GM21717 (cell line): ENCODE measurements around the gene AQP2.

Experiments used
- ATAC-seq: cut with Tn5 transposase; IDR thresholded peaks from one replicate; pipeline ENCODE4 v1.9.1; 2021; ENCODE audit warnings: mild to moderate bottlenecking, moderate library complexity; ENCODE audit not compliant: unreplicated experiment

AQP2 gene

DNA sequence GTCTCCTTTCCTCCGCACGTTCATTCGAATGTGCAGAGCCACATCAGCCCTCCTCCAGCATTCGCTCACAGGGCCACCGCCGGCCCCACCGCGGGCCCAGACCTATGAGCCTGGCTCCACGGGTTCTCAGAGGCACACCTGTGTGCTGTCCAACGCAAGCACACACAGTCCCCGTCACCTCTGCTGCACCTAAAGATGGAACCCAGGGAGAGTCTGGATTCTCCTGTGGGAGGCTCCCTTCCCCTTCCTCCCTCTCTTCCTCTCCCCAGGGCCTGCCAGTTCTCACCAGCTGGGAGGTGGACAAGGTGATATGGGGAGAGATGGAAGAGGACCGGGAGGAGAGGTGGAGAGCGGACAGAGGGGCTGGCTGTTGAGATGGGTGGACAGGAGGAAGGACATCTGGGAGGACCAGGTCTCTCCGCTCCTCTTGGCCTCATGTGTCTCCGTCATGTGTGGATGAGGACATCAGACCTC lies 17.3 kb downstream of the AQP2 start:
- ATAC-seq: no peak

DNA sequence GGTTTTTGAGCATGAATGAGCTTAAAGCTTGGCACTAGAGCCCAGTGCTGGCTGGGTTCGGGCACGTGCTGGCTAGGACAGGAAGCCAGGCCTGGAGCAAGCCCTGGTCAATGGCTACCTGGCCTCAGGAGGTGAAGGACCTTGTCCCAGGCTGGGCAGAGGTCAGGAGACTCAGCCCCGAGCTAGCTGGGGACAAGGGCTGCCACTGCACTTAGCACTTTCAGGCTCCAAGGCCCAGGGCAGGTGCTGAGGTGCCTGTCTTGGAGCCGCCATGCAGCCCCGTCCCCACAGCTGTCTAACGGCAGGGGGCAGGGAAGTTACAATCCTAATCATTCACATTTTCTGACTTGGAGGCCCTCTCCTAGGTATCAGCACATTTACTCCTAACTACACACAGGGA lies 17.9 kb downstream of the AQP2 start:
- no peak for ATAC-seq

DNA sequence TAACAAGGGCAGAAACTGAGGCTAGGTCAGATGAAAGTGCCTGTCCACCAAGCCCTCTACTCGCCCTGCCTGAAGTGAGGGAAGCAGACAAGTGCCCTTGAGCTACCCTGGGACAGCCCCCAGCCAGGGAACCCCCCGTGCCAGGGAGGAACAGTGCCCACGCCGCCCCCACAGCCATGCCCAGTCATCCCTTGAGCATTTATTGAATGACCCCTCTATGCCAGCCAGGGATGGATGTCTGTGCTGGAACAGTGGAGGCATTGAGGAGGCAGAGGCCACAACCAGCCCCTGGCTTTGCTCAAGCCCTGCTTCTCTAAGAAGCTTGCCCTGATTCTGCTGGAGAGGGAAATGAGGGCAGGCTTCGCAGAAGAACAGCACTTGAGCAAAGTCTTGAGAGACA lies 18.5 kb downstream of the AQP2 start:
- no peak for ATAC-seq

DNA sequence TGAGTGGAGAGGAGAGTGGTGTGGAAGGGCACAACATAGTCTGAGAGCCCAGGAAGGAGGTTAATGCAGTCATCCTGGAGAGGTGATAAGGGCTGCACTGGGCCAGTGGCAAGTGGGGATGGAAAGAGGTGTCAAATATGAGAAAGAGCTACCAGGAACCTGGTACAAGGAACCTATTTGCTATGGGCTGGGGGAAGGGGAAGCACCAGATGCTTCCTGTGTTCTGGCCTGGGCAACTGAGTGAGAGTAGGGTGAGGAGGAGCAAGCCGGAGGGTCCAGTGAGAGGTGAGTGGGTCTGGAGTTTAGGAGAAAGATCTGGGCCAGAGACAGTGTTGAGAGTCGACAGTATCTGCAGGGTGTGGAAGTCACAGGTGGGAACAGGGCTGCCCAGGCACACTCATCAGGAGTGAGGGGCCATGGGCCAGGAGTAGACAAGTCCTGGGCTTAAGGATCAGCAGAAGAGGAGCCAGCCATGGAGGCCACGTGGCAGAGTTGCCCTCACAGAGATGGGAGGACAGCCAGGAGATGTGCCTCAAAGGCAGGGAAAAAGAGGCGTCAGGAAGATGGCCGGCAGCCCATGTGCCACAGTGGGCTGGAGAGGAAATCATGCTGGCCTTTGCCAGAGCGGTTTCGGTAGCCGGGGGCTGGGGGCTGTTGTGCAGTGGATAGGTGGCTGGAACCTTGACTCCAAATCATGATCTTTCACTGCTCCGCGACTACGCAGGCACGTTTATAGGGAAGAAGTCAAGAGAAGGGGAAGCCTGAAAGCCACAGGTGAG lies 19.3 kb downstream of the AQP2 start:
- no peak for ATAC-seq

DNA sequence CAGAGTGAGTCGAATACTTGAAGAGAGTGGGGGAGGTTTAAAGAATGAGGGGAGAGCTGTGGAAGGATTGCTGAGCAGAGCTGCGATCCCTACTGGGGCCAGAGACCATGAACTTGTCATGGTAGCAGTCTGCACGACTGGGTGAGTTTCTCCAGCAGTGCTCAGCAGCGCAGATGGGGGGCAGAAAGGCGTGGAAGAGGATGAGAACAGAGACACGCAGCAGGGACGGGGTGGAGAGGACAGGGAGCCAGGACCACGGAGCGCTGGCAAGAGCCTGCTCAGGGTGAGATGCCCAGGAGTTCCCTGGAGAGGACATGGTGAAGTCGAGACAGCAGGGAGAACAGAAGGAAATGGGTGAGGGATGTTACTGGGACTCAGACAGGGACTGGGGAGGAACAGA lies 20.1 kb downstream of the AQP2 start:
- no peak for ATAC-seq

DNA sequence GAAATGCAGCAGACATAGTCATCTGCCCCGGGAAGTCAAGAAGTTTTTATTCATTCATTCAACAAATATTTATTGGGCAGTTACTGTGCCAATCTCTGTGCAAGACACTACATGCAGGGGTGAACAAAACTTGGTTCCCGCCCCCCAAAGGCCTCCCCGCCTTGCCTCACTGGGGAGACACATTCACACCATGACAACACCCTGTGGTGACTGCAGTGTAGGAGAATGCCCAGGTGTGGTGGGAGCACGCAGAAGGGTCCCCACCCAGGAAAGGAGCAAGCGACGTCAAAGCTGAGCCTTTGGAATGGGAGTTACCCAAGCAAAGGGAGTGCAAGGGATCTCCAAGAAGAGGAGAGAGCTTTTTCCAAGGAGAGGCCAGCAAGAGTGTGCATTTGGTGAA lies 20.6 kb downstream of the AQP2 start:
- no peak for ATAC-seq

DNA sequence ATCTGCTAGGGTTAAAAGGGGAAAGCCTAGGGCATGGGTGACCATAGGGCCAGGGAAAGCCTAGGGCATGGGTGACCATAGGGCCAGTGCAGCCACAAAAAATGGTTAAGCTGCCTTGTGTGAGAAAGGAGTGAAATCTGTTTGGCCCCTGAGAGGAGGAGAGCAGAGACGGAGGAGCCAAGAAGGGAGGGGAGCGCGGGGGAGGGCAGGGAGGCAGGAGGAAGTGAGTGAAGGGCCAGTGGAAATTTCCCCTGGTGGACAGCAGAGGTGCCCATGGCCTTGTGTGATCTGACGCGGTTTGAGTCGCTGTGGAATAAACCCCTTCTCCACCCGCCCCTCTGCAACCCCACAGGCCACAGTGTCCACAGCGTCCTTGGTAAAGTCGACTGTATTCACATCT lies 21.6 kb downstream of the AQP2 start:
- ATAC-seq: no peak

DNA sequence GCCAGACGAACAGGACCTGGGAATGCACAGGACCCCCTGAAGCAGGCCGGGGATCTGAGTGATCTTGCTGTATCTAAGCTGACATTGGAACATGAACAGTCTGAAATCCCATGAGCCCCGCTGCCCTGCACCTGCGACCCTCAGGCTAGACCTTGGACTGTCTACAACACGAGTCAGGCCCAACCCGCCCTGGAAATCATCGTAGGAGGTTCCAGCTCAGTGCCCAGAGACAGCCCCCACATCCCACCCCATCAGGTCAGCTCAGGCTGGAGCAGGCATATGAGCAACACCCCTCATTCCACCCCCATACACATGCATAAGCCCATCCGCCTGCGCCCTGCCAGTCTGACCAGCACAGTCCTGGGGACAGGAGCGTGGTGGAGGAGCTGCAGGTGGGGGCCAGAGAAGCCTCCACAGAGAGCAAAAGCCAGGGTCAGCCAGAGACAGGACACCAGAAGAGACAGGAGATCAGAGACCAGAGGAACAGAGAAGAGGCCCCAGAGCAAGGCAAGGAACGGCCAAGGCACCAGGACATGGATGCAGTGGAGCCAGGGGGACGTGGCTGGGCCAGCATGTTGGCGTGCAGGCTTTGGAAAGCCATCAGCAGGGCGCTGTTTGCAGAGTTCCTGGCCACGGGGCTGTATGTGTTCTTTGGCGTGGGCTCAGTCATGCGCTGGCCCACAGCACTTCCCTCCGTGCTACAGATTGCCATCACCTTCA lies 22.3 kb downstream of the AQP2 start, which contains the start of gene AQP6:
Gene AQP6 (plus strand): TSS at position 307 of the 720 bp plus-strand sequence. CDS start 227 bp downstream, at position 534.
- ATAC-seq: no peak

DNA sequence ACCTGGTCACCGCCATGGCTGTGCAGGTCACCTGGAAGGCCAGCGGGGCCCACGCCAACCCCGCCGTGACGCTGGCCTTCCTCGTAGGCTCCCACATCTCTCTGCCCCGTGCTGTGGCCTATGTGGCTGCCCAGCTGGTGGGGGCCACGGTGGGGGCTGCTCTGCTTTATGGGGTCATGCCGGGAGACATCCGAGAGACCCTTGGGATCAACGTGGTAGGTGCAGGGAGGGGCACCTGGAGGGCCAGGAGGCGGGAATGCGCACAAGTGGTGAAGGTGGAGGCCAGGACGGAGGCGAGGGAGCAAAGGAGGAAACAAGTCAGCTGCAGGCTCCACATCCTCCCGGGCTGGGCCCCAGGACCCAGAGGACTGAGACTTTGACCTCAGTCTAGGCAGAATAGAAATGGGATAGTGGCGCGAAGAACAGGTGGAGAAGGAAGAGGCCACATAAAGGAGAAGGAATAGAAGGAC lies 22.9 kb downstream of the AQP2 start:
- ATAC-seq: no peak

DNA sequence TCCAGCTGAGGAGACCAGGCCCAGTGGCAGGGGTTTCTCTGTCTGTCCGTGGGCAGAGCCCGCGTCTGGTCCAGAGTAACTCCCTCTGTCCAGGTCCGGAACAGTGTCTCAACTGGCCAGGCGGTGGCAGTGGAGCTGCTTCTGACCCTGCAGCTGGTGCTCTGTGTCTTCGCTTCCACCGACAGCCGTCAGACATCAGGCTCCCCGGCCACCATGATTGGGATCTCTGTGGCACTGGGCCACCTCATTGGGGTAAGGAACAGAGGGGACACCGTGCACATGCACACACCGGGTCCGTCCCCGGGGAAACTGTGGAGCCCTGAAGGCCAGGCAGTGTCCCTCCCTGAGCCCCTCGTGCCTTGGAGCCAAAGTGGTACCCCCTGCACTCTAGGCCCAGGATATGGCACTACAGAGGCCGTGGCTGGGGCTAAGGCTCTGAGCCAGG lies 23.7 kb downstream of the AQP2 start:
- no peak for ATAC-seq

DNA sequence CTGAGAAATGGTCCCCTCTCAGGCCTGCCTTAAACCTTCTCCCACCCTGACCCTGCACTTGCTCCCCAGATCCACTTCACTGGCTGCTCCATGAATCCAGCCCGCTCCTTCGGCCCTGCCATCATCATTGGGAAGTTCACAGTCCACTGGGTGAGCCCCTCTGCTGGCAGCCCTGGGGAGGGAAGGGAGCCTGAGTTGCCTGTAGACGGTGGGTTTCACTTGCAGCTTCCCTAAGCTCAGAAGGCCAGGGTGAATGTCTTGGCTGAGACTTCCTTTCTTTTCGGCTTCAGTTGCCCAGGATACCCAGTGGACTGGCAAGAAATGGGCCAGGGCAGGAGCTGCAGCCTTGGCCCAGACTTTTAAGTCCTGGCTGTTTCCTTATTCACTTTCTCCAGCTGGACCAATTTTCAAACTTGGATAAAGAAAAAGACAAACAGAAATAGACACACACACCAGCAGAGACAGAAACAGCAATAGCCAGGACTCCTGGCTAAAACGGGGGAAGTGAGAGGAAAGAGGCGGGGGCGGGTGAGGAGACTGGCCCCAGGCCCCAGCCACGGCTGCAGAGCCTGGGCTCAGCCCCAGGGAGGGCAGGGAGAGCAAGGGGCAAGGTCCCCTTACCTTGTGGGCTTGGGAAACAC lies 24.3 kb downstream of the AQP2 start:
- ATAC-seq: no peak

DNA sequence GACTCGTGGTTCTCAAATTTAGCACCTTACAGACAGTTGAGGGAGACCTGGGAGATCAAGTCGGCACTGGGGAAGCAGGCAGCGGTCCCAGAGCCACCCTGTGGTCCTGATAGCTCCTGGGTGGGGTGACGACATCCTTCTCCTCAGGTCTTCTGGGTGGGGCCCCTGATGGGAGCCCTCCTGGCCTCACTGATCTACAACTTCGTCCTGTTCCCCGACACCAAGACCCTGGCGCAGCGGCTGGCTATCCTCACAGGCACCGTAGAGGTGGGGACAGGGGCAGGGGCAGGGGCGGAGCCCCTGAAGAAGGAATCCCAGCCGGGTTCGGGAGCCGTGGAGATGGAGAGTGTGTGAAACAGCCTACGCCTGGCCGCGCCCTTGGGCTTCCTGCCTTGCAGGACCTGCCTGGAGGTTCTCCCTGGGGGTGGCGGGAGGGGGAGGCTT lies 24.8 kb downstream of the AQP2 start:
- ATAC-seq: no peak

DNA sequence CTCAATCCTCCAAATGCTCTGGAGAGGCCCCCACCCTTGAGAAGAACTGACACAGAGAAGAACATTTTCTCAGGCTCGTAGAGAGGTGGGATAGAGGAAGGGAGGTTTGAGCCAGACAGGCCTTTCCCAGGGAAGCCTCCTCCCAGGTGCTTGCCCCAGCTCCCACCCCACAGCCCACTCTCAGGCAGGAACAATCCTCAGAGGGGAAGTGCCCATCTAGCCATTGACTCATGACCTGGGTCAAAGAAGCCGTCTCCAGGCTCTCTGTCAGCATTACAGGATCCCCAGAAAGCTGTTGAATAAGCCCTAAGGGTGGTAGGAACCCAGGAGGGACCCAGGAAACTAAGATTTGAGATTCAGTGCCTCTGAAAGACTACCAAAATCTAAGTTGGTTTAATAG lies 26.0 kb downstream of the AQP2 start:
- no peak for ATAC-seq

DNA sequence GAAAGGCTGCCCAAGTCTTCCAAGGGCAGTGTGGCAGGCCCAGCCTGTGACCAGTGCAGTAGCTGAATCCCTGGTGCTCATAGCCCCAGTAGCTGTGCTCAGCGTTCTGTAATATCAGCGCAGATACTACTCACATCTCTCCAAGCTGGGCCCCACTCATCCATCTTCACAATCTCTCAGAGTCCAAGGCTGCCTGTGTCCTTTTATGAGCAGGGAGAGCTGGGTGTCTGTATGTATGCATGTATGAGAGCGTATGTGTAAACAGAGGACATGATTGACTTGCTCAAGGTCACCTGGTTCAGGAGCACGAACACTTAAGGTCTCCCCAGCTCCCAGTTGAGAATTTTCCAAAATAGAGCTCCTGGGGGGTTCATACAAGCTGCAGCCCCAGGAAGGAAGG lies 27.6 kb downstream of the AQP2 start:
- no peak for ATAC-seq

DNA sequence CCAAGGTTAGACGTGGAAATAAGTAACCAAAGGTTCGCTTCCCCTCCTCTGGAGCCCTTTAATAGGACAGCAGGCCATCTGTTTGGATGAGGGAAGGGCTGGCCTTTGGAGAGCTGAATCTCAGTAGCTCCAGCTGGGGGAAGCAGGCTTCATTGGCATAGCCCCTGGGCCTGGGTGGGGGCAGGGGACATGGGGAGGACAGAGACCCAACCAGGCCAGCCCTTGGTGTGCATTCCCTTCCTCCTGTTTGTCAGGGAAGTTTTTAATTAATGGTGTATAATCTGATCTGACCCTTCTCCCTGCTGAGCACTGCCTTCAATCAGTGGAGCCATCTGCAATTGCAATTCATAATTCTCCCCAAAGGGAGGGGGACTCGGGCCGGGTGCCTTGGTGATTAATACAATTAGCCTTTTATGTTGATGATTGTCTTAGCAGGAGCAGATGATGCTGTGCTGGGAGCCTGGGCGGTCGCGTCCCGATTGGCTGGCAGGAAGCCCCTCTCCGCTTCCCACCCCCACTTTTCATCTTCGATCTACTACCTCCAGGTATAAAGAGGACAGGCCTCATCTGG lies 28.6 kb downstream of the AQP2 start:
- no peak for ATAC-seq

DNA sequence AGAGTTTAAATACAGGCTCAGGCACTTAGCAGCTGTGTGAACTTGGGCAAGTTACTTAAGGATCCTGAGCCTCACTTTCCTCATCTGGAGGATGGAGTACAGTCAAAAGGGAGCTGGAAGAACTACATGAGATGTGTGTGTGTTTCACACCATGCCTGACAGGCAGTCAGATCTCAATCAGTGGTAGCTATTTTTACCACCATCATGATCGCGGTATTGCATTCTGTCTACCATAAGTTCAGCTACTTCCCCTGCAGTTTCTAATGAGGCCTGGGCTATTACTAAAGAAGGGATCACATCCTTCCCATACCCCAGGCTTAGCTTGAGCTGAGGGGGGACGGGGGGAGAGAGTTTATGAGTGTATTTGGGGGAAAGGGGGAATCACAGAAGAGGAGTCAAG lies 29.3 kb downstream of the AQP2 start:
- no peak for ATAC-seq

DNA sequence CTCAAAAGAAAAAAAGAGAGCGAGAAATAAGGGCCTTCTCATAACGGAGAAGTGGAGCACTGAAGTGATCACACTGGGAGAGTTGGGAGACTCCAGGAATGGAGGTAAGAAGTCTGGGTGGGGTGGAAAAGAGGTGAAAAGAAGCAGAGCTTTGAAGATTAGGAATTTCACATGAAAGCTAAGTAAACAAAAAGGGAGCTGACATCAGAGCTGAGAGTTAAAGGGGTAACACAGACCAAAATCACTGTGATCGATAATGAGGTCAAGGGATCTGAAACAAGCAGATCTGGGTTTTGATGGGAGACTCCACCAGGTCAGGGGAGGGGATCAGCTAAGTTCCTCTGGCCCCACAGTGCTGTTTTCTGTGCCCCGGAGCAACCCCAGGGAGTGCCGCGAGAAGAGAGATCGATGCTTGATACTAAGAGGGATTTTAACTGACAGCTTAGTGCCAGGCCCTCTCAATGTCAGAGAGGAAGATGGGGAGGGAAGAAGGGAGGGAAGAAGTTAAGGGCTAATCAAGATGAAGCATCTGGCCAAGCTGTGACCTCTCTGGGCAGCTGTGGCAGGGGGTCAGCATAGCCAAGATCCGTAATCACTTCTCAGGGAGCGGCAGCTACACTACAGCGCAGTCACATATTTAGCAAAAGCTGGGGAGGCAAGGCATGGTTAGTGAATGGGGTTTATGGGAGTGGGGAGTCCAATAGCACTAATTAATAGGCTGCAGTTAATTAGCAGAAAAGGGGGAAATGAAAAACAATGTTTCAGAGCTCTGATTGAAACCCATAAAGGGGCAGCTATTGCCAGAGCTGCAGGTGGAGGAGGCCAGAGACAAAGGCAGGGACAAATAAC lies 30.2 kb downstream of the AQP2 start:
- no peak for ATAC-seq

DNA sequence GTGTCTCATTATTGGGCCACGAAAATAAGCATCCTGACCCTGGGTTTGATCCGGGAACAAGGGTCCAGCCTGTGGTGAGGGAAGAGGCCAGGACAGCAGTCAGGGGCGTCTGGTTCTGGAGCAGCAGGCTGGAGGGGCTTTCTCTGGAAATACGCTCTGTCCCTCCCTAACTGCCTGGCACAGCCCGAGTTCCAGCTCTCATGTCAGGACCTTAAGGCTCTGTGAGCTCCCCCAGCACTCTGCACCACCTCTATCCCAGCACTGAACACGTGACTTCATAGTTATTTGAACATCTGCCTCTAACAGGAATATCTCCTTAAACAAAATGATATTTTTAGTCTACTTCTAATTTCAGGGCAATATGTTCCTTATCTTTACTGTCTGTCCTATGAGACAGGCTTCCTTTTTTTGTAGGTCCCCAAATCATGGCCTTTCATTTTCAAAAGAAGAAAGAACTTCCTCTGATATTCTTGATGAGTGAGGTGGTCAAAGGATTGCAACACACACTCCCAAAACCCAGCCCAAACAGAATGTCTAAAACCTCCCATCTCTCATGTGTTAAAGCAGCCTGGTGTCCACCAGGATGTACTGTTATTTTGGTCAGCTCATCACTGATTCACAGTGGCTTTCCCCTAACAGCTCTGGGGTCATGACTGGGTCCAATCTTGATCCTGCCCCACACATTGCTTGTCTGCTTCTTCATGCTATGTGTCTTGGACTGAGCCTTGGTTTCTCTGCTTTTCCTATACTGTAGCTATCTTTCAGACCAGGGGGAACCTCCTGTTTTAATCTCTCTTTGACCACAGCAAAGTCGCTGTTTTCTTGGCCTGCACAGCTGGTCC lies 31.9 kb downstream of the AQP2 start:
- ATAC-seq: no peak

DNA sequence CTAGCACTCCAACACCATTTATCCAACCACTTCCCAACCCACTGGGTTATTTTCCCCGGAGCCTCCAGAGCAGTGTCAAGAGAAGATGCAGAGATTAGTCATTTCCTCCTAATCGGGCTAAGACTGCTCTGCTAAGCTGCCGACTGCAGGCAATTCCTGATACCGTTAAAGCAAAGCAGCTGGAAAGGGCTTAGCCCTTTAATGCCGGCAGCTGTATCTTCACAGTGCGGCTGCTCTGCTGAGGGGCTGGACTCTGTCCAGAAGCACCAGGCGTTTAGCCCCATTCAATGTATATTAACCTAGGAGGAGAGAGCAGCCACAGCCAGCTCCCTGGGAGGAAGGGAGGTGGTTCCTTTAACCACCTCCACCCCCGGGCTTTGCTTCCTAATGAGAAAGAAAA lies 33.4 kb downstream of the AQP2 start:
- ATAC-seq: no peak
